HG02798 (cell line): Measurements from ENCODE around the gene PARD3.

ENCODE experiments used
- ATAC-seq: cut with Tn5 transposase; IDR thresholded peaks from one replicate; pipeline ENCODE4 v1.9.1; 2021; ENCODE audit warnings: mild to moderate bottlenecking; ENCODE audit not compliant: unreplicated experiment, poor library complexity

Gene PARD3

DNA sequence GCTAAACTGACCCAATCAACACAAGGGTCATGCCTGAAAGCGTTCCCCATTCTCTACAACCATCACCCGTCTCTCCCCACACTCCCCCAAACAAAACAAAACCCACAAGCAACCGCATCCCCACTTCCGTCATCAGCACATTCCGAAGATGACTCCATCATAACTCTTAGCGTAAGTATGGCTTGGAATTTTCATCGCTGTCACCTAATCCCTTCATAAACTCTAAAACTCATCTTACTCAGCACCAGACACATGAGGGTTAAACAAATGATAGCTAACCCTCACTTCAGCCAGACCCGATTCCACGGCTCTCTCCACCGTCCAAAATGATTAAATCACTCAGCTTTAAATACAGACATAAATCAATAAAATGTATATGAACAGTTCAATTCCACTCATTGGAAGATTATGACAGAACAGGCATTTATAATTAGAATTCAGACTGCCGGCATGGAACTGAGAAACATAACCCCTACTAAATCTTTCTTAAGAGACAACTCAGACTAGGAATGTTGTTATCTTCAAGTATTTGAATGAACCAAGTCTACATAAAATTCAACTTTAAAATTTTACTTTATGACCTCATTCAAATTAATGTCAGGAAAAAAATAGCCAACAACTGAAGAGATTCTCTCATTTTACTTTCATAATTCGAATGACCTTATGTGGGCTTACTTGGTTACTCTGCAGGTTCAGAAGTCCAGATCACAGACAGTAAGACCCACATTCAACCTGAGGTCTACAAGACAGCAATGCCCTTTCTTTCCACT is 215.9 kb downstream of the PARD3 start:
- ATAC-seq: no peak

DNA sequence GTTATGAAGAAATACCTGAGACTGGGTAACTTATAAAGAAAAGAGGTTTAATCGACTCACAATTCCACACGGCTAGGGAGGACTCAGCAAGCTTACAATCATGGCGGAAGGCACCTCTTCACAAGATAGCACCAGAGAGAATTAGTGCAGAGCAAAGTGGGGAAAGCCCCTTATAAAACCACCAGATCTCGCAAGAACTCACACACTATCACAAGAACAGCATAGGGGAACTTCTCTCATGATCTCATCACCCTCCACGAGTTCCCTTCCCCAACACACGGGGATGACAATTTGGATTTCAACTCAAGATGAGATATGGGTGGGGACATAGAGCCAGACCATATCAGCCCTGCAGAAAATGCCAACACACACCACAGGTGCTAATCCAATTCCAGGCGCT is 218.7 kb downstream of the PARD3 start:
- ATAC-seq: no peak

- no peak for ATAC-seq
These were observed 221.2 kb downstream of the PARD3 start for GRCh38 chr10:34593930-34594329.

DNA sequence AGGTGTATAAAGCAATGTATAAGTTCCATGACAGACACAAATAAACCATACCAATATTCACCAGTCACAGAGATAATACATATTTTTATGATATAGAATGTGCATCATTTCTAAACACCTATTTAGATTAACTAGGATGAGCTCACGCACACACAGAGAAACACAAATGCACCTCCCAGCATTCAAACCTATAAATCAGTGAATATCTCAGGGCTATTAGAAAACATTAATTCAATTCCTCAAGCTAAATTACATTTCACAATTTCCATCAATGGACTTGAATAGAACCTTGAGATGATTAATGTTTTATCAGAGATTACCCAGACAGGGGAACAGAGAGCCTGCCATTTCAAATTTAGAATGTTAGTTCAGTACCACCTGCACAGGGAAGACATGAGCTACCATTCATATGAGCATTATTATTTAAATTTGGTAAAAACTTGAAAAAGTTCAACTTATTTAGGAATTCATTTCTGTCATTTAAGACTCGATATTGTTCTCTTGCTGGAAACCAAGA is 221.7 kb downstream of the PARD3 start:
- no peak for ATAC-seq

GRCh38 chr10:34590793-34591192 is 224.3 kb downstream of the PARD3 start:
- no peak for ATAC-seq

DNA sequence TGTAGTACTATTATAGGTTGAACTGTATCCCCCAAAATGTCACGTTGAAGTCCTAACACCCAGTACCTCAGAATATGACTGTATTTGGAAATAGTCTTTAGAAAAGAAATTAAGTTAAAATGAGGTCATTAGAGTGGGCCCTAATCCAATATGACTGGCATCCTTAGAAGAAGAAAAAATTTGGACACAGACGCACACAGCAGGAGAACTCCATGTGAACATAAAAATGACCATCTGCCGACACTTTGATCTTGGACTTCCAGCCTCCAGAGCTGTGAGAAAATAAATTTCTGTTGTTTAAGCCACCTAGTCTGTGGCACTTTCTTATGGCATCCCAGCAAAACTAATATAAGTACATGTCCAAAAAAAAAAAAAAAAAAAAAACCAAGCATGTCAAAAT is 225.8 kb downstream of the PARD3 start:
- ATAC-seq: no peak

DNA sequence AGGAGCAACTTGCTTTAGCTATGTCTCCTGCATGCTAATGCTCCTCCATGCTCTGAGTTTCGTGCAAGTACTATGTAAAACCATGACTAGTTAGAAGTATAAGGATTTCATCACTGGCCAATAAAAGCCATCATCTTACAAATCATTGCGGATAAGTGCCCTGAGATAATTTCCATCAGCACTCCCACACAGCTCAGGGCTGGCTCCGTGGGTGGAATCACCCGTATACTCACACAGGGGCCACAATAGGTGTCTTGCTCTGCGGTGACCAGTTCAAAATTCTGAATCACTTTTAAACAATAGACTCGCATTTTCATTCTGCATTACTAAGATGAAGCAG is 227.4 kb downstream of the PARD3 start:
- ATAC-seq: no peak

- ATAC-seq: no peak
These were observed 228.0 kb downstream of the PARD3 start for GRCh38 chr10:34587002-34587679.

DNA sequence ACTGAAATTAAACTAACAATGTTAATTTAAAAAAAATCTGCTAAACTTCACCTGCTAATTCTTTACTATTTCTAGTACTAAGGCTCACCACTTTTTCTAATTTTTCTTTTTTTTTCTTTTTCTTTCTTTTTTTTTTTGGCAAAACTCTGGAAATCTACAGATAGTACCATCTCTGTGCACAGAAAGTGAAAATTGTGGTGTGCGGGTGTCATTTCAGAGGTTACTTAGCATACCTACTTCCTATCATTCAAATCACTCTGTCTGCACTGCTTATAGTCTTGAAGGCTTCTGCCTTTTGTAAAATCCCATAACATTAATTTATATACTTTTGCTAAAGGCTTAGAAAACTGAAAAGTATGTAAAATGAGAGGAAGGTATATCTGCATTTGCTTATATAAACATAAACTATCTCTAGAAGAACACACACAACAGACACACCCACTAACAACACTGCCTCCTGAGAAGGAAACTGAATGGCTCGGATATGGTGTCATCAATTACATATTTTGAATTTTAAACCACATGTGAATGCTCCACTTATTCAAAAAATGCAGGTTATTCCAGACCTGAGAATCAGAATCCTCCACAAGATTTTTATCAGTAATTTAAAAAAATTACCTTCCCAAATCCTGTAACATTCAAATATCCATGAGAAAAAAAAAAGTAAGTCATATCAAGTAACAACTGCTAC is 229.5 kb downstream of the PARD3 start:
- ATAC-seq: no peak

DNA sequence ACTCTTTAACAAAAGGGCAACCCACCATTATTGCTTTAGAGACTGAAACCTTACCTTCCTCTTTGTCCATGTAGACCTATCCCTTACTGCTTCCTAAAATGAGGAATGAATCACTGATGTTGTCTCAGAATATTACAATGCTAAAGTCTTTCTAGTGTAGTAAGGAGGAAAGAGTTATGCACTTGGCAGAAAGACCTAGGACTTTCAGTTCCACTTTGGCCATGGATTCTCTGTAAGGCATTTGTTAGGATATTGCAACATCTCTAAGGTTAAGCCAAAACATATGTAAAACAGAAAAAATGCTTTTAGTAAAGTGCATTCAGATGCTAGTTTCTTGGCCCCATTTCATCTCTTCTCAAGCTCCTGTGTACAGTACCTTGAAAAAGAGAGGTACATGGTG is 230.9 kb downstream of the PARD3 start:
- no peak for ATAC-seq

DNA sequence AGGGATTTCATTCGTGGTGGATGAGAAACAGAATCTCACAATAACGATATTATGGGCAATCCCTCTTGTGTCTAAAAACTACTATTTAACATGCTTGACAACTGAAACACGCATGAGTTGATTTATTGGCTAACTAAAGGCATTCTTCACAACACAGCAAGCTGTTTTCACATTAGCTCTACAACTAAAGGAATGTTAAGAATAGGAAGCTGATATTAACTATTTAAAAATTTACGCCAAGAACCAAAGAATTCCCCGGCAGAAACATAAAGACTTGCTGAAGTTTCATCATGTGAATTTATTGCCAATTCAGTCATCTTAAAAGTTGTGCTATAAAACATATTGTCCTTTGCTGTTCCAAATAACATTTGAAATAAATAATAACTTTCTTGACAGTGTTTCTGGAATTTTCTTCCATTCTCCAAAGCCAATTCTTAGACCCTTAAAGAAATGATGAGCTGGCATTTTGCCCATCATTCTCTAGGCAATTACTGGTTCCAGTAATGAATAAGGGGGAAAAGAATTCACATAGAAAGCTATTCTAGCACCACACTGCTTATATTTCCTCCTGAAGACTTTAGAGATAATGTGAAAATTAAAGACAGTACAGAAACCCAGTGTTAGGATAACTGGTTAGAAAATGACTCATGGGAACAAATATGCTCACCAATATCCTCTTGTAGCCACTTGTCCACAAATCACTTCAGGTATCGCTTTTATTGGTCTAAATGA is 233.1 kb downstream of the PARD3 start:
- ATAC-seq: no peak

DNA sequence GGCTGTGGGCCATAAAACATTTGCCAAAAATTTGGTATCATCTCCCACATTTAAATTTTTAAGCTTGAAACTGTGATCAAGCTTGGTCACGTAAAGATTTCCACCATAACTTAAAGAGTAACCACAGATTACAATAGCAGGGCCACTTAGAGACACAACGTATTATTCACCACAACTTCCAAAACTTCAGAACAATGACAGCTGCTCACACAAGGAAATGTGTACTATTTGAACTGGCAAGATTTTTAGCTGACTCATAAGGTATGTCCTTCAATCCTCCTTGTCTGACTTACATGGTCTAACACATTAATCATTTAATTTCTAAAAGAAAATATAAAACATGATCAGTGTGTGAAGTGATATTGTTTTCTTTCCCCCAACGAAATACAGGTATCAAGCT is 234.5 kb downstream of the PARD3 start:
- no peak for ATAC-seq

GRCh38 chr10:34580214-34580613 is 234.9 kb downstream of the PARD3 start:
- ATAC-seq: no peak

DNA sequence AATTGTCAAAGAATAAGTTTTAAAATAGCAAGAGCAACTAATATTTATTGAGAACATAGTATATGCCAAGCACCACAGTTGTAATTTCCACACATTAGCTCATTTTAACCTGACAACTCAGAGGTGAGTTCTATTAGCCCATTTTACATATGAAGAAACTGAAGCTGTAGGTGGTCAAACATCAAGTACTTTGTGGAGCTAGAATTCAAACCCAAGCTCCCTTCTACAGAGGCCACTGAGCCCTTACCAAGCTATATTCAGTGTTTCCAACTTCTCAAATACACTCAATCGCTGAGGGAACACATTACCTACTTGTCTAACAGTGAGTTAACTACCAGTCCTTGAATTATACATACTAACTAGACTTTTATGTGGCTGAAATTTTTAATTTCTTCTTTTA is 236.6 kb downstream of the PARD3 start:
- no peak for ATAC-seq

DNA sequence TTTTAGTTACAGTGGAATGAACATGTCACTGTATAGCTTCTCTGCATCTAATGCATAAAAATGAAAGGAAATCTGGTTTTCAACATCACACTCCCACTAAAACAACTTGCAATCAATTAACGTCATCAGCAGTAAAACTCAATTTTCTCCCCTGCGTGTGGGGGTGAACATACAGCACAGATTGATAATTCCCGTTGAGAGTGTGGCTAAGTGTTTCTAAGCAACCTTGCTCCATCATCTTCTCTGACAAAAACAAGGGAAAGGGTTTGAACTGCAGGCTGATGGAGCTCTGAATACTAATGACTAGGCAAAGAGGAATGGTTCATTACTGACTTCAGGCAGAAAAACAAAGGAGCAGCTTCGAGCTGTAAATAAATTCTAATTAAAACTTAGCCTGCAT is 238.3 kb downstream of the PARD3 start:
- ATAC-seq: no peak

- ATAC-seq: no peak
These were observed 239.2 kb downstream of the PARD3 start for GRCh38 chr10:34575882-34576281.

DNA sequence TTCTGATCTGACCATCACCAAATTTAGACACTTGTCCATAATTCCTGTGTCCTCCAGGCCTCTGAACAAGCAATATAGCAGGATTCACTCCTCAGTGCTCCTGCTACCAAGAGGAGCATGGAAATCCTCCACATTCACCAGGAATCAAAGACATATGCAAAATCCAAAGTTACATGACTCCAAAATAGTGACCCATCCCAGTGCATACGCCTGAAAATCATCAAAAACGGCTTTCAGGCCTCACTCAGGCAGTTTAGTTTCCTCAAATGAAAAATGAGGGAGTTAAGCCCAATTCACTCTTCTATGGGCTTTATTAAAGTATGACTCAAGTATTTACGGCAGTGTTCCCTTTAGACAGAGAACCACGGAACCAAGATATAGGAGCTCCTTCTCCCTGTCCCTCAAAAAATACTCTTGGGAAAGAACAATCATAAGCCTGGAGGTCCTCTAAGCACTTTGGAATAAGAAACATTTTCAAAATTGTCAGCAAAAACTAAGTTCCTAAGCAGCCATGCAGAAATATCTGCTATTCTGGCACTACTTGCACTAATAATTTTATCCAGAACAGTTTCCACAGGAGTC is 240.7 kb downstream of the PARD3 start:
- ATAC-seq: no peak

GRCh38 chr10:34570887-34571286 is 244.2 kb downstream of the PARD3 start:
- ATAC-seq: no peak

GRCh38 chr10:34567659-34568253 is 247.3 kb downstream of the PARD3 start:
- ATAC-seq: no peak

DNA sequence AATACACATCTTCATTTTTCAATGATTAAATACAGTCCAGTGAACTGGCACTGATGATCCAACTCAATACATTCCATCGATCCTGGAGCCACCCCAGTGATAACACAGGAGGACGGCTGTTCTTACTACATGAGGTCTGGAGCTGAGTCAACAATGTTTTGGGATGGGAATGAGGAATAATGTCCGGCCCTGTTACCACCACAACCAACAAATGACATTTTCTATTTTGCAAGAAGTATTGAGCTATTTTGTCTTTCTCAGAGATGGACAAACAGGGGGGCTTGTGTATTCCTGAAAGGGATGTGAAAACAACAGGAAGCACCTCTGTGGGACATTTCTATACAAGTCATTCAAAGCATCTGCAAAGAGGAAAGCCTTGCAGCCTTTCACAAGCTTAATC is 249.2 kb downstream of the PARD3 start:
- no peak for ATAC-seq
